ENCODE results near the gene MCTP1. TPM values are rescaled to one million over a fixed set of nuclear protein-coding genes. Genes with fewer than 3 reads are reported as not detected.
A peak's percentile ranks its signal among the peaks of the same experiment; 100 is the strongest.

MCTP1 gene
- total RNA-seq, 1 donor from 2014 or later = 11.5 TPM

GRCh38 chr5:95086927-95087815, 197.7 kb downstream of the MCTP1 start:
- intact Hi-C loops (cut with DNase I) = no loop called here
- no peak for DNase-seq (ENCODE audit: low spot score)

GRCh38 chr5:95084757-95085156, 200.1 kb downstream of the MCTP1 start:
- no peak for DNase-seq (ENCODE audit: low spot score)
- intact Hi-C loops (cut with DNase I) = no loop called here

- DNase-seq (ENCODE audit: low spot score) = no peak
- intact Hi-C loops (cut with DNase I) = no loop called here
Measured at GRCh38 chr5:95083606-95084005, 201.3 kb downstream of the MCTP1 start.

- DNase-seq (ENCODE audit: low spot score) = no peak
- intact Hi-C loops (cut with DNase I) = no loop called here
Measured at GRCh38 chr5:95081982-95082381, 202.9 kb downstream of the MCTP1 start.

- peak; percentile 82 for DNase-seq (ENCODE audit: low spot score)
- intact Hi-C loops (cut with DNase I) = no loop called here
Measured at GRCh38 chr5:95081500-95081960, 203.4 kb downstream of the MCTP1 start.

GRCh38 chr5:95080441-95080840, 204.5 kb downstream of the MCTP1 start:
- intact Hi-C loops (cut with DNase I) = no loop called here

GRCh38 chr5:95080030-95080429, 204.9 kb downstream of the MCTP1 start:
- DNase-seq (ENCODE audit: low spot score) = no peak
- intact Hi-C loops (cut with DNase I) = no loop called here

More at GRCh38 chr5:95080441-95080840, 204.5 kb downstream of the MCTP1 start:
- no peak for DNase-seq (ENCODE audit: low spot score)

- DNase-seq (ENCODE audit: low spot score) = no peak
- intact Hi-C loops (cut with DNase I) = no loop called here
Measured at GRCh38 chr5:95078868-95079267, 206.0 kb downstream of the MCTP1 start.

GRCh38 chr5:95076395-95077185, 208.3 kb downstream of the MCTP1 start:
- intact Hi-C loops (cut with DNase I) = loop anchor here (2.0 kb wide), 1 partner anchor 62 kb away; no protein-coding TSS in a partner anchor
- DNase-seq (ENCODE audit: low spot score) = no peak

- DNase-seq (ENCODE audit: low spot score) = no peak
- intact Hi-C loops (cut with DNase I) = no loop called here
Measured at GRCh38 chr5:95075111-95075510, 209.8 kb downstream of the MCTP1 start.

GRCh38 chr5:95072281-95072680, 212.6 kb downstream of the MCTP1 start:
- DNase-seq (ENCODE audit: low spot score) = no peak
- intact Hi-C loops (cut with DNase I) = no loop called here

- intact Hi-C loops (cut with DNase I) = no loop called here
Measured at GRCh38 chr5:95070866-95071265, 214.0 kb downstream of the MCTP1 start.

GRCh38 chr5:95070453-95070852, 214.4 kb downstream of the MCTP1 start:
- intact Hi-C loops (cut with DNase I) = no loop called here
- no peak for DNase-seq (ENCODE audit: low spot score)

More at GRCh38 chr5:95070866-95071265, 214.0 kb downstream of the MCTP1 start:
- DNase-seq (ENCODE audit: low spot score) = no peak

GRCh38 chr5:95069948-95070347, 214.9 kb downstream of the MCTP1 start:
- intact Hi-C loops (cut with DNase I) = no loop called here
- no peak for DNase-seq (ENCODE audit: low spot score)

- intact Hi-C loops (cut with DNase I) = no loop called here
- no peak for DNase-seq (ENCODE audit: low spot score)
Measured at GRCh38 chr5:95069021-95069420, 215.9 kb downstream of the MCTP1 start.

GRCh38 chr5:95068289-95068910, 216.5 kb downstream of the MCTP1 start:
- intact Hi-C loops (cut with DNase I) = no loop called here
- DNase-seq (ENCODE audit: low spot score) = no peak

GRCh38 chr5:95066048-95066447, 218.8 kb downstream of the MCTP1 start:
- no peak for DNase-seq (ENCODE audit: low spot score)
- intact Hi-C loops (cut with DNase I) = no loop called here

GRCh38 chr5:95063492-95063891, 221.4 kb downstream of the MCTP1 start:
- no peak for DNase-seq (ENCODE audit: low spot score)
- intact Hi-C loops (cut with DNase I) = no loop called here

GRCh38 chr5:95060098-95060497, 224.8 kb downstream of the MCTP1 start:
- DNase-seq (ENCODE audit: low spot score) = no peak
- intact Hi-C loops (cut with DNase I) = no loop called here

GRCh38 chr5:95059636-95060035, 225.3 kb downstream of the MCTP1 start:
- intact Hi-C loops (cut with DNase I) = no loop called here
- no peak for DNase-seq (ENCODE audit: low spot score)

Data from cardiac septum (tissue), 1 donor.